HepG2 (cell line): ENCODE results near the gene TMEM253. TPM values are rescaled to one million over a fixed set of nuclear protein-coding genes. Genes with fewer than 3 reads are reported as not detected.

Experiments
- CENPT ChIP-seq: sonication (generic); formaldehyde crosslinking; IDR thresholded peaks from 2 replicates; pipeline ENCODE4 v1.8.0; 2022; ENCODE audit warnings: low read depth, mild to moderate bottlenecking, moderate library complexity, missing genetic modification reagents
- CENPX ChIP-seq: sonication (generic); formaldehyde crosslinking; IDR thresholded peaks from 2 replicates; pipeline ENCODE4 v1.9.0; 2021; ENCODE audit warnings: mild to moderate bottlenecking, missing genetic modification reagents, moderate library complexity
- DNMT1 ChIP-seq: sonication (generic); formaldehyde crosslinking; IDR thresholded peaks from 2 replicates; pipeline ENCODE4 v1.5.1; 2020; ENCODE audit warnings: mild to moderate bottlenecking, missing genetic modification reagents
- ELF3 ChIP-seq: IDR thresholded peaks from 2 replicates; pipeline ENCODE4 v1.6.1; 2016; ENCODE audit warnings: missing genetic modification reagents, missing compliant biosample characterization
- ESRRA ChIP-seq: sonication (generic); formaldehyde crosslinking; IDR thresholded peaks from 2 replicates; pipeline ENCODE4 v1.5.1; 2020; ENCODE audit warnings: mild to moderate bottlenecking, low read depth, missing genetic modification reagents
- KLF11 ChIP-seq: IDR thresholded peaks from 2 replicates; pipeline ENCODE4 v1.6.1; 2016; ENCODE audit warnings: missing compliant biosample characterization
- NCOA5 ChIP-seq: sonication (generic); formaldehyde crosslinking; IDR thresholded peaks from 2 replicates; pipeline ENCODE4 v1.4.0; 2020; ENCODE audit warnings: missing genetic modification reagents
- NR1H2 ChIP-seq: sonication (generic); formaldehyde crosslinking; IDR thresholded peaks from 2 replicates; pipeline ENCODE4 v1.8.1; 2022; ENCODE audit warnings: low read depth, missing genetic modification reagents, borderline replicate concordance
- PLRG1 ChIP-seq: fragments of 450-650 bp; conservative IDR thresholded peaks from 2 replicates; pipeline ENCODE4 v1.6.1; 2016
- SP2 ChIP-seq: sonication (generic); formaldehyde crosslinking; IDR thresholded peaks from 2 replicates; pipeline ENCODE4 v1.5.1; 2020; ENCODE audit warnings: mild to moderate bottlenecking, missing genetic modification reagents
- TRIM22 ChIP-seq: fragments of 450-650 bp; IDR thresholded peaks from 2 replicates; pipeline ENCODE4 v1.6.1; 2017
- ZBTB37 ChIP-seq: sonication (generic); formaldehyde crosslinking; IDR thresholded peaks from 2 replicates; pipeline ENCODE4 v1.4.0; 2020; ENCODE audit warnings: mild to moderate bottlenecking, missing genetic modification reagents
- ZFX ChIP-seq: sonication (generic); formaldehyde crosslinking; IDR thresholded peaks from 2 replicates; pipeline ENCODE4 v1.4.0; 2020; ENCODE audit warnings: mild to moderate bottlenecking, low read depth, missing genetic modification reagents, moderate library complexity
- ZNF138 ChIP-seq: sonication (generic); formaldehyde crosslinking; IDR thresholded peaks from 2 replicates; pipeline ENCODE4 v1.5.0; 2020; ENCODE audit warnings: mild to moderate bottlenecking, low read depth, missing genetic modification reagents
- ZNF3 ChIP-seq: IDR thresholded peaks from 2 replicates; pipeline ENCODE4 v1.7.0; 2017; ENCODE audit warnings: inconsistent platforms
- ZNF556 ChIP-seq: sonication (generic); formaldehyde crosslinking; IDR thresholded peaks from 2 replicates; pipeline ENCODE4 v1.4.0; 2020; ENCODE audit warnings: mild to moderate bottlenecking, missing genetic modification reagents, borderline replicate concordance
- ZNF564 ChIP-seq: sonication (generic); formaldehyde crosslinking; IDR thresholded peaks from 2 replicates; pipeline ENCODE4 v1.8.1; 2023; ENCODE audit warnings: mild to moderate bottlenecking, missing genetic modification reagents
- ZNF598 ChIP-seq: sonication (generic); formaldehyde crosslinking; IDR thresholded peaks from 2 replicates; pipeline ENCODE4 v1.5.1; 2020; ENCODE audit warnings: mild to moderate bottlenecking, missing genetic modification reagents, borderline replicate concordance
- ZNF615 ChIP-seq: sonication (generic); formaldehyde crosslinking; IDR thresholded peaks from 2 replicates; pipeline ENCODE4 v1.5.0; 2020; ENCODE audit warnings: mild to moderate bottlenecking, missing genetic modification reagents, borderline replicate concordance
- polyA plus RNA-seq, 8 experiments: library from polyadenylated mRNA; depleted of rRNA in 3 of 8; stranded (reverse) in 7 of 8; unstranded in 1 of 8; fragments of >200 nt; fragmentation: Illumina TruSeq in 4 of 8; extraction: Trizol in 4 of 8; gene quantifications; 2 replicates each; pipeline versions ENCODE4 v1.2.1 to v1.2.3, GENCODE V29; 2011 to 2016; ENCODE audit warnings: low read depth in 4 of 8, missing spikeins in 1 of 8, mixed read lengths in 1 of 8; ENCODE audit not compliant: insufficient read depth in 1 of 8
- total RNA-seq, 5 experiments: library from RNA; depleted of rRNA; stranded (reverse); fragments of >200 nt; fragmentation: Illumina TruSeq; extraction: Trizol; gene quantifications; 2 replicates each; pipeline ENCODE4 v1.2.3, GENCODE V29; 2016; ENCODE audit warnings: low read depth in 1 of 5
- TF ChIP-seq, protein P1 (sequence below): sonication (generic); formaldehyde crosslinking; IDR thresholded peaks from 2 replicates; pipeline ENCODE4 v1.8.0; 2022; ENCODE audit warnings: missing genetic modification reagents, mild to moderate bottlenecking, borderline replicate concordance
- TF ChIP-seq, protein P2 (sequence below): sonication (generic); formaldehyde crosslinking; IDR thresholded peaks from 2 replicates; pipeline ENCODE4 v1.4.0; 2020; ENCODE audit warnings: missing genetic modification reagents

Gene TMEM253
- total and polyA plus RNA-seq, 2 of the 13 experiments (the other 11 are each of a cell fraction or from before 2014, with no cell fraction given) = 0.29 to 0.45 TPM

DNA sequence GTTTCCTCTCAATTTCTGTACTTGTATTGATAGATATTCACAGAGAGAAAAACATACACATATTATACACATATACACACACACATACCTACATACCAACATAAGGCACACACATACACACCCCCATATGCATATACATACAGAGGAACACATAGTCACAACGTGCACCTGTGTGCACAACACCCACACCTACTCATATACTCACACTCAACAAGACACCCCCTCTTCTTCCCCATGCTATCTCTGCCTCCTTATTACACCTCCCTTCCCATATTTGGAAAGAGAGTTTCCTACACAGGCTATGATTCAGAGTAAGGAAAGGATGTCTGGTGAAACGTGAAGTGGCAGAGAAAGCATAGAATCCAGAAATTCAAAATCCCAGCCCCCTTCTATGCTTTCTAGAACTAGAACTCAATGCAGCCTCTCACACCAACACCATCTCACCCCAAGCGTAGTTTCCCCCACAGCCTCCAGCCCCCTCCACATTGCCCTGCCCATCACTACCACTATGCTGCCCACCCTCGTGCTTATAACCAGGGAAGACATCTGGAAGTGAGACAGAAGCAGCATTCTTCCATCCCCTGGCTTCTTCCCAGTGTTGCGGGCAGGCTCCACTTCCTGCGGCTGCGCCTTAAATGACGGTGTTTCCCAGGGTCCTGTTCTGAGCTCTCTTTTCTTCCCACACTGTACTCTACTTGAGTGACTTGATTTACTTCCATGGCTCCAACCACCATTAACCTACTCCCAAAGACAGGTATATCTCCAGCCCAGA, 40.8 kb upstream of the TMEM253 start (continued):
- no peak for TF ChIP-seq ZNF138
- TF ChIP-seq CENPT = no peak
- TF ChIP-seq ZFX (CRISPR knock-in tag) = no peak
- no peak for TF ChIP-seq PLRG1
- no peak for TF ChIP-seq ESRRA (CRISPR knock-in tag)
- TF ChIP-seq ZNF615 = no peak
- TF ChIP-seq SP2 = no peak
- no peak for TF ChIP-seq ZNF556 (CRISPR knock-in tag)
- no peak for TF ChIP-seq NCOA5 (CRISPR knock-in tag)
- no peak for TF ChIP-seq ZNF3 (CRISPR knock-in tag)
- 0 out of 2 replicates have a peak, but pooled peaks have one; percentile 8 for TF ChIP-seq ZNF598 (CRISPR knock-in tag)
- no peak for TF ChIP-seq DNMT1 (CRISPR knock-in tag)
- TF ChIP-seq ZNF564 = no peak
- no peak for TF ChIP-seq CENPX (CRISPR knock-in tag)
- TF ChIP-seq, protein P1, sequence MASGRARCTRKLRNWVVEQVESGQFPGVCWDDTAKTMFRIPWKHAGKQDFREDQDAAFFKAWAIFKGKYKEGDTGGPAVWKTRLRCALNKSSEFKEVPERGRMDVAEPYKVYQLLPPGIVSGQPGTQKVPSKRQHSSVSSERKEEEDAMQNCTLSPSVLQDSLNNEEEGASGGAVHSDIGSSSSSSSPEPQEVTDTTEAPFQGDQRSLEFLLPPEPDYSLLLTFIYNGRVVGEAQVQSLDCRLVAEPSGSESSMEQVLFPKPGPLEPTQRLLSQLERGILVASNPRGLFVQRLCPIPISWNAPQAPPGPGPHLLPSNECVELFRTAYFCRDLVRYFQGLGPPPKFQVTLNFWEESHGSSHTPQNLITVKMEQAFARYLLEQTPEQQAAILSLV (CRISPR knock-in tag) = no peak
- TF ChIP-seq, protein P2, sequence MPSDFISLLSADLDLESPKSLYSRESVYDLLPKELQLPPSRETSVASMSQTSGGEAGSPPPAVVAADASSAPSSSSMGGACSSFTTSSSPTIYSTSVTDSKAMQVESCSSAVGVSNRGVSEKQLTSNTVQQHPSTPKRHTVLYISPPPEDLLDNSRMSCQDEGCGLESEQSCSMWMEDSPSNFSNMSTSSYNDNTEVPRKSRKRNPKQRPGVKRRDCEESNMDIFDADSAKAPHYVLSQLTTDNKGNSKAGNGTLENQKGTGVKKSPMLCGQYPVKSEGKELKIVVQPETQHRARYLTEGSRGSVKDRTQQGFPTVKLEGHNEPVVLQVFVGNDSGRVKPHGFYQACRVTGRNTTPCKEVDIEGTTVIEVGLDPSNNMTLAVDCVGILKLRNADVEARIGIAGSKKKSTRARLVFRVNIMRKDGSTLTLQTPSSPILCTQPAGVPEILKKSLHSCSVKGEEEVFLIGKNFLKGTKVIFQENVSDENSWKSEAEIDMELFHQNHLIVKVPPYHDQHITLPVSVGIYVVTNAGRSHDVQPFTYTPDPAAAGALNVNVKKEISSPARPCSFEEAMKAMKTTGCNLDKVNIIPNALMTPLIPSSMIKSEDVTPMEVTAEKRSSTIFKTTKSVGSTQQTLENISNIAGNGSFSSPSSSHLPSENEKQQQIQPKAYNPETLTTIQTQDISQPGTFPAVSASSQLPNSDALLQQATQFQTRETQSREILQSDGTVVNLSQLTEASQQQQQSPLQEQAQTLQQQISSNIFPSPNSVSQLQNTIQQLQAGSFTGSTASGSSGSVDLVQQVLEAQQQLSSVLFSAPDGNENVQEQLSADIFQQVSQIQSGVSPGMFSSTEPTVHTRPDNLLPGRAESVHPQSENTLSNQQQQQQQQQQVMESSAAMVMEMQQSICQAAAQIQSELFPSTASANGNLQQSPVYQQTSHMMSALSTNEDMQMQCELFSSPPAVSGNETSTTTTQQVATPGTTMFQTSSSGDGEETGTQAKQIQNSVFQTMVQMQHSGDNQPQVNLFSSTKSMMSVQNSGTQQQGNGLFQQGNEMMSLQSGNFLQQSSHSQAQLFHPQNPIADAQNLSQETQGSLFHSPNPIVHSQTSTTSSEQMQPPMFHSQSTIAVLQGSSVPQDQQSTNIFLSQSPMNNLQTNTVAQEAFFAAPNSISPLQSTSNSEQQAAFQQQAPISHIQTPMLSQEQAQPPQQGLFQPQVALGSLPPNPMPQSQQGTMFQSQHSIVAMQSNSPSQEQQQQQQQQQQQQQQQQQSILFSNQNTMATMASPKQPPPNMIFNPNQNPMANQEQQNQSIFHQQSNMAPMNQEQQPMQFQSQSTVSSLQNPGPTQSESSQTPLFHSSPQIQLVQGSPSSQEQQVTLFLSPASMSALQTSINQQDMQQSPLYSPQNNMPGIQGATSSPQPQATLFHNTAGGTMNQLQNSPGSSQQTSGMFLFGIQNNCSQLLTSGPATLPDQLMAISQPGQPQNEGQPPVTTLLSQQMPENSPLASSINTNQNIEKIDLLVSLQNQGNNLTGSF = no peak
- TF ChIP-seq ELF3 (CRISPR knock-in tag) = no peak
- no peak for TF ChIP-seq NR1H2 (CRISPR knock-in tag)
- TF ChIP-seq ZBTB37 (CRISPR knock-in tag) = no peak
- TF ChIP-seq KLF11 = no peak
- TF ChIP-seq TRIM22 = 0 out of 2 replicates have a peak, but pooled peaks have one; percentile 42
